Measurements from ENCODE around the gene FARSA. TPM values are rescaled to one million over a fixed set of nuclear protein-coding genes. Genes with fewer than 3 reads are reported as not detected.

The FARSA gene
- total and polyA plus RNA-seq, 2 of the 13 experiments (the other 11 are each of a cell fraction or from before 2014, with no cell fraction given) = 25.9 to 72.0 TPM

GRCh38 chr19:12933287-12934072 lies at the start of gene FARSA (continued):
- TF ChIP-seq KIAA2018 (CRISPR knock-in tag; IDR thresholded peaks at IDR 0.05; ENCODE audit: borderline replicate concordance) = no peak
- TF ChIP-seq ZBTB3 (CRISPR knock-in tag; IDR thresholded peaks at IDR 0.05; ENCODE audit: borderline replicate concordance, low read depth) = no peak
- peak; percentile 92; the same call in 1 of the 2 replicates for TF ChIP-seq NRL (CRISPR knock-in tag; IDR thresholded peaks at IDR 0.05; ENCODE audit: borderline replicate concordance)
- 0 out of 2 replicates have a peak, but pooled peaks have one; percentile 48 for TF ChIP-seq ZNF451 (CRISPR knock-in tag; IDR thresholded peaks at IDR 0.05)
- no peak for TF ChIP-seq THYN1 (CRISPR knock-in tag; IDR thresholded peaks at IDR 0.05; ENCODE audit: borderline replicate concordance, low read depth)
- no peak for TF ChIP-seq ZNF382 (CRISPR knock-in tag; IDR thresholded peaks at IDR 0.05; ENCODE audit: borderline replicate concordance)
- TF ChIP-seq CHCHD3 (CRISPR knock-in tag; IDR thresholded peaks at IDR 0.05) = peak; percentile 58; the same call in 1 of the 2 replicates
- TF ChIP-seq NKX3-1 (CRISPR knock-in tag; IDR thresholded peaks at IDR 0.05) = no peak
- no peak for TF ChIP-seq HNF4G (IDR thresholded peaks at IDR 0.05; ENCODE audit: borderline replicate concordance, low read depth, low read length)
- TF ChIP-seq HNF4G (CRISPR knock-in tag; IDR thresholded peaks at IDR 0.05; ENCODE audit: borderline replicate concordance, low read depth) = no peak
- TF ChIP-seq ZSCAN31 (CRISPR knock-in tag; IDR thresholded peaks at IDR 0.05; ENCODE audit: low read depth) = peak; percentile 81
- TF ChIP-seq RFXAP (CRISPR knock-in tag; IDR thresholded peaks at IDR 0.05; ENCODE audit: borderline replicate concordance) = no peak
- TF ChIP-seq IKZF1 (IDR thresholded peaks at IDR 0.05) = no peak
- no peak for TF ChIP-seq ATF6 (CRISPR knock-in tag; conservative IDR thresholded peaks at IDR 0.05)
- no peak; the same call in 1 of the 2 replicates for TF ChIP-seq ZNF567 (CRISPR knock-in tag; IDR thresholded peaks at IDR 0.05; ENCODE audit: borderline replicate concordance)
- TF ChIP-seq KLF9 (CRISPR knock-in tag; IDR thresholded peaks at IDR 0.05; ENCODE audit: low read depth) = 0 out of 2 replicates have a peak, but pooled peaks have one; percentile 34
- TF ChIP-seq PHF20 (CRISPR knock-in tag; IDR thresholded peaks at IDR 0.05) = peak; percentile 87
- TF ChIP-seq RBAK (CRISPR knock-in tag; IDR thresholded peaks at IDR 0.05) = no peak
- TF ChIP-seq PHF5A (CRISPR knock-in tag; IDR thresholded peaks at IDR 0.05; ENCODE audit: low read depth, unreplicated experiment) = no peak
- peak; percentile 93 for TF ChIP-seq MYC (CRISPR knock-in tag; IDR thresholded peaks at IDR 0.05; ENCODE audit: borderline replicate concordance)

Measured in HepG2 (cell line).